ENCODE results near the gene RFFL.

Gene RFFL

GRCh38 chr17:35086931-35087573 is 23.5 kb upstream of the RFFL start:
- Histone ChIP-seq H2BK5ac (ENCODE audit: low read length) (no peak overlapping the region), H3K36me3 (replicated peaks in 1 of 2; ENCODE audit: control insufficient read depth in 2 of 2, insufficient read depth in 2 of 2, low read length in 2 of 2) (no peaks in the 10 kb centered on the region), H2BK12ac (ENCODE audit: low read length) (no peak overlapping the region), H2AK5ac (ENCODE audit: low read depth, low read length) (no peak overlapping the region), H2BK120ac (ENCODE audit: low read depth, low read length) (no peak overlapping the region), H3K9me3 (replicated peaks in 1 of 2; ENCODE audit: control insufficient read depth in 2 of 2, insufficient read depth in 1 of 2, low read depth in 1 of 2, low read length in 2 of 2) (no peaks in the 10 kb centered on the region), H3K79me1 (ENCODE audit: low read depth, low read length) (no peaks in the 10 kb centered on the region), H3K4me1 (ENCODE audit: control insufficient read depth in 2 of 2, insufficient read depth in 1 of 2, low read depth in 1 of 2, low read length in 2 of 2) (peaks cover 8 to 10% of the 10 kb centered on the region in 2 donors), H4K91ac (ENCODE audit: low read depth, low read length, poor library complexity) (no peak overlapping the region), H3K4me3 (ENCODE audit: low read length in 2 of 2) (peak overlapping the region in 1 of 2 donors; percentile 4), H2BK15ac (ENCODE audit: low read length) (no peak overlapping the region), H3K27me3 (ENCODE audit: control insufficient read depth in 3 of 3, insufficient read depth in 3 of 3, low read depth in 1 of 3, low read length in 3 of 3) (peaks cover 0 to 10% (median 0%) of the 10 kb centered on the region in 3 experiments), H4K8ac (ENCODE audit: low read depth, low read length) (no peak overlapping the region), H3K27ac (replicated peaks; ENCODE audit: low read length) (no peak overlapping the region), H2AFZ (ENCODE audit: low read length) (no peak overlapping the region), H3K4ac (ENCODE audit: low read length) (no peak overlapping the region), H3K18ac (ENCODE audit: low read length) (no peak overlapping the region), H3K14ac (ENCODE audit: low read length) (no peak overlapping the region), H3K4me2 (ENCODE audit: insufficient read depth, low read length, poor library complexity, severe bottlenecking) (no peak overlapping the region), H3K9ac (ENCODE audit: low read depth, low read length, poor library complexity) (no peak overlapping the region), H3K23ac (ENCODE audit: low read depth, low read length, poor library complexity) (no peak overlapping the region)
- WGBS, 2 donors (ENCODE audit: extremely low coverage in 2 of 2, insufficient read length in 2 of 2, insufficient replicate concordance in 1 of 2), result no CpG with 5 or more reads among the region's 8 CpGs
- DNase-seq (ENCODE audit: low spot score), result no peak

GRCh38 chr17:35086164-35086563 is 22.7 kb upstream of the RFFL start:
- Histone ChIP-seq H2BK15ac (ENCODE audit: low read length) (no peak overlapping the region), H4K91ac (ENCODE audit: low read depth, low read length, poor library complexity) (no peak overlapping the region), H3K9ac (ENCODE audit: low read depth, low read length, poor library complexity) (no peak overlapping the region), H3K79me1 (ENCODE audit: low read depth, low read length) (no peaks in the 10 kb centered on the region), H3K9me3 (replicated peaks in 1 of 2; ENCODE audit: control insufficient read depth in 2 of 2, insufficient read depth in 1 of 2, low read depth in 1 of 2, low read length in 2 of 2) (no peaks in the 10 kb centered on the region), H3K4ac (ENCODE audit: low read length) (no peak overlapping the region), H2BK120ac (ENCODE audit: low read depth, low read length) (no peak overlapping the region), H2BK5ac (ENCODE audit: low read length) (no peak overlapping the region), H3K18ac (ENCODE audit: low read length) (no peak overlapping the region), H3K27ac (replicated peaks; ENCODE audit: low read length) (no peak overlapping the region), H4K8ac (ENCODE audit: low read depth, low read length) (no peak overlapping the region), H3K27me3 (ENCODE audit: control insufficient read depth in 3 of 3, insufficient read depth in 3 of 3, low read depth in 1 of 3, low read length in 3 of 3) (peaks cover 0 to 10% (median 0%) of the 10 kb centered on the region in 3 experiments), H3K14ac (ENCODE audit: low read length) (no peak overlapping the region), H2AK5ac (ENCODE audit: low read depth, low read length) (no peak overlapping the region), H3K4me1 (ENCODE audit: control insufficient read depth in 2 of 2, insufficient read depth in 1 of 2, low read depth in 1 of 2, low read length in 2 of 2) (peaks cover 9 to 10% of the 10 kb centered on the region in 2 donors), H3K36me3 (replicated peaks in 1 of 2; ENCODE audit: control insufficient read depth in 2 of 2, insufficient read depth in 2 of 2, low read length in 2 of 2) (no peaks in the 10 kb centered on the region), H3K23ac (ENCODE audit: low read depth, low read length, poor library complexity) (no peak overlapping the region), H3K4me2 (ENCODE audit: insufficient read depth, low read length, poor library complexity, severe bottlenecking) (no peak overlapping the region), H2AFZ (ENCODE audit: low read length) (no peak overlapping the region), H2BK12ac (ENCODE audit: low read length) (no peak overlapping the region), H3K4me3 (ENCODE audit: low read length in 2 of 2) (no peak overlapping the region)
- no peak for DNase-seq (ENCODE audit: low spot score)
- WGBS, 2 donors (ENCODE audit: extremely low coverage in 2 of 2, insufficient read length in 2 of 2, insufficient replicate concordance in 1 of 2), result no CpG with 5 or more reads among the region's 8 CpGs

GRCh38 chr17:35084987-35085386 is 21.5 kb upstream of the RFFL start:
- Histone ChIP-seq H4K91ac (ENCODE audit: low read depth, low read length, poor library complexity) (no peak overlapping the region), H2AK5ac (ENCODE audit: low read depth, low read length) (no peak overlapping the region), H3K36me3 (replicated peaks in 1 of 2; ENCODE audit: control insufficient read depth in 2 of 2, insufficient read depth in 2 of 2, low read length in 2 of 2) (no peaks in the 10 kb centered on the region), H3K79me1 (ENCODE audit: low read depth, low read length) (no peaks in the 10 kb centered on the region), H3K23ac (ENCODE audit: low read depth, low read length, poor library complexity) (no peak overlapping the region), H2BK15ac (ENCODE audit: low read length) (no peak overlapping the region), H3K9me3 (replicated peaks in 1 of 2; ENCODE audit: control insufficient read depth in 2 of 2, insufficient read depth in 1 of 2, low read depth in 1 of 2, low read length in 2 of 2) (no peaks in the 10 kb centered on the region), H3K14ac (ENCODE audit: low read length) (no peak overlapping the region), H3K27ac (replicated peaks; ENCODE audit: low read length) (no peak overlapping the region), H3K4ac (ENCODE audit: low read length) (no peak overlapping the region), H3K4me1 (ENCODE audit: control insufficient read depth in 2 of 2, insufficient read depth in 1 of 2, low read depth in 1 of 2, low read length in 2 of 2) (peaks cover 9 to 10% of the 10 kb centered on the region in 2 donors), H2BK5ac (ENCODE audit: low read length) (no peak overlapping the region), H3K4me2 (ENCODE audit: insufficient read depth, low read length, poor library complexity, severe bottlenecking) (no peak overlapping the region), H2AFZ (ENCODE audit: low read length) (no peak overlapping the region), H3K27me3 (ENCODE audit: control insufficient read depth in 3 of 3, insufficient read depth in 3 of 3, low read depth in 1 of 3, low read length in 3 of 3) (peaks cover 0 to 10% (median 0%) of the 10 kb centered on the region in 3 experiments), H2BK12ac (ENCODE audit: low read length) (no peak overlapping the region), H3K4me3 (ENCODE audit: low read length in 2 of 2) (no peak overlapping the region), H2BK120ac (ENCODE audit: low read depth, low read length) (no peak overlapping the region), H4K8ac (ENCODE audit: low read depth, low read length) (no peak overlapping the region), H3K9ac (ENCODE audit: low read depth, low read length, poor library complexity) (no peak overlapping the region), H3K18ac (ENCODE audit: low read length) (no peak overlapping the region)
- no peak for DNase-seq (ENCODE audit: low spot score)
- WGBS, 2 donors (ENCODE audit: extremely low coverage in 2 of 2, insufficient read length in 2 of 2, insufficient replicate concordance in 1 of 2), result no CpG with 5 or more reads among the region's 2 CpGs

GRCh38 chr17:35083071-35083470 is 19.6 kb upstream of the RFFL start:
- Histone ChIP-seq H2BK5ac (ENCODE audit: low read length) (no peak overlapping the region), H3K18ac (ENCODE audit: low read length) (no peak overlapping the region), H3K27me3 (ENCODE audit: control insufficient read depth in 3 of 3, insufficient read depth in 3 of 3, low read depth in 1 of 3, low read length in 3 of 3) (peaks cover 0 to 4% (median 0%) of the 10 kb centered on the region in 3 experiments), H2BK12ac (ENCODE audit: low read length) (no peak overlapping the region), H2BK15ac (ENCODE audit: low read length) (no peak overlapping the region), H3K9me3 (replicated peaks in 1 of 2; ENCODE audit: control insufficient read depth in 2 of 2, insufficient read depth in 1 of 2, low read depth in 1 of 2, low read length in 2 of 2) (no peaks in the 10 kb centered on the region), H4K91ac (ENCODE audit: low read depth, low read length, poor library complexity) (no peak overlapping the region), H3K9ac (ENCODE audit: low read depth, low read length, poor library complexity) (no peak overlapping the region), H3K79me1 (ENCODE audit: low read depth, low read length) (no peaks in the 10 kb centered on the region), H3K4ac (ENCODE audit: low read length) (no peak overlapping the region), H3K14ac (ENCODE audit: low read length) (no peak overlapping the region), H3K23ac (ENCODE audit: low read depth, low read length, poor library complexity) (no peak overlapping the region), H3K36me3 (replicated peaks in 1 of 2; ENCODE audit: control insufficient read depth in 2 of 2, insufficient read depth in 2 of 2, low read length in 2 of 2) (no peaks in the 10 kb centered on the region), H2AK5ac (ENCODE audit: low read depth, low read length) (no peak overlapping the region), H4K8ac (ENCODE audit: low read depth, low read length) (no peak overlapping the region), H3K4me2 (ENCODE audit: insufficient read depth, low read length, poor library complexity, severe bottlenecking) (no peak overlapping the region), H2BK120ac (ENCODE audit: low read depth, low read length) (no peak overlapping the region), H3K4me1 (ENCODE audit: control insufficient read depth in 2 of 2, insufficient read depth in 1 of 2, low read depth in 1 of 2, low read length in 2 of 2) (peaks cover 2 to 9% of the 10 kb centered on the region in 2 donors), H2AFZ (ENCODE audit: low read length) (no peak overlapping the region), H3K27ac (replicated peaks; ENCODE audit: low read length) (no peak overlapping the region), H3K4me3 (ENCODE audit: low read length in 2 of 2) (no peak overlapping the region)
- no CpG with 5 or more reads among the region's 2 CpGs for WGBS, 2 donors (ENCODE audit: extremely low coverage in 2 of 2, insufficient read length in 2 of 2, insufficient replicate concordance in 1 of 2)
- DNase-seq (ENCODE audit: low spot score), result no peak

All from neuronal stem cell (in vitro differentiated cells).